ENCODE results near the gene CEND1.

CEND1 gene

DNA sequence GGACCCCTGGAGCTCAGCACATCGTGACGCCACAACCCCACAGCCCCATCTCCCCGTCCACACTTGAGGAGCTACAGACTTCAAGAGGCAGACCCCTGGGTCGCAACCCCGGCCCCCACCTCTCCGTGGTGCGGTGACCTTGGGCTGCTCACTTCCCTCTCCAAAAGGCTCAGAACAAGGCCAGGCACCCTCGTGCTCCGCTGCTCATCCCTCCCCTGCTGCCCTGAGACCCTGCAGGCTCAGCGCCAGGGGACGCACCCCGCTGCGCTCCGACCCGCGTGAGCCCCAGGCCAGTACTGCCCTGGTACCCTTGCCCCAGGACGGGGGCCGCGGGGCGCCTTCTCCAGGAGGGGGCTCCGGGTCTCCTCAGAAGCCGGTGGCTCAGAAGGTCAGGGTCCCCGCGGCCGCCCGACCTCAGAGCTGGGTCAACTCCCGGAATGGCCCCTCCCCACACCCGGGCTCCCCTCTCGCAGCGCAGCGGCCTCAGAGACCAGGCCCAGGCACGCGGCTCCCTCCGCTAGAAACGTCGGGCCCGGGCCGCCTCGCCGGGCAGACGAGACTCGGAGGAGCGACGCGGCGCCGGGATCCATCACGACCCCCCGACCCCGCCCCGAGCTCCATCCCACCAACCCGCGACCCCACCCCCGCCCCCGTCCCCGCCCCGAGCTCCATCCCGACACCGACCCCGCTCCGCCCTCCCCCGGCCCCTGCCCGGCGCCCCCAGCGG lies 13.2 kb downstream of the CEND1 start:
- Histone ChIP-seq H3K9me3 (no peaks in the 10 kb centered on the region), H3K4me1 (ENCODE audit: control insufficient read depth in 1 of 2, insufficient read depth in 1 of 2, low read depth in 1 of 2, low read length in 1 of 2) (peaks cover 20 to 21% of the 10 kb centered on the region in 2 experiments), H3K36me3 (peaks cover 4% of the 10 kb centered on the region), H3K4me3 (ENCODE audit: low read depth in 1 of 2, low read length in 1 of 2) (peak overlapping the region; percentile 68 to 95), H3K27ac (peak overlapping the region; percentile 75), H3K27me3 (no peaks in the 10 kb centered on the region)
- TF ChIP-seq, protein P1, sequence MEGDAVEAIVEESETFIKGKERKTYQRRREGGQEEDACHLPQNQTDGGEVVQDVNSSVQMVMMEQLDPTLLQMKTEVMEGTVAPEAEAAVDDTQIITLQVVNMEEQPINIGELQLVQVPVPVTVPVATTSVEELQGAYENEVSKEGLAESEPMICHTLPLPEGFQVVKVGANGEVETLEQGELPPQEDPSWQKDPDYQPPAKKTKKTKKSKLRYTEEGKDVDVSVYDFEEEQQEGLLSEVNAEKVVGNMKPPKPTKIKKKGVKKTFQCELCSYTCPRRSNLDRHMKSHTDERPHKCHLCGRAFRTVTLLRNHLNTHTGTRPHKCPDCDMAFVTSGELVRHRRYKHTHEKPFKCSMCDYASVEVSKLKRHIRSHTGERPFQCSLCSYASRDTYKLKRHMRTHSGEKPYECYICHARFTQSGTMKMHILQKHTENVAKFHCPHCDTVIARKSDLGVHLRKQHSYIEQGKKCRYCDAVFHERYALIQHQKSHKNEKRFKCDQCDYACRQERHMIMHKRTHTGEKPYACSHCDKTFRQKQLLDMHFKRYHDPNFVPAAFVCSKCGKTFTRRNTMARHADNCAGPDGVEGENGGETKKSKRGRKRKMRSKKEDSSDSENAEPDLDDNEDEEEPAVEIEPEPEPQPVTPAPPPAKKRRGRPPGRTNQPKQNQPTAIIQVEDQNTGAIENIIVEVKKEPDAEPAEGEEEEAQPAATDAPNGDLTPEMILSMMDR (IDR thresholded peaks at IDR 0.05): no peak

GRCh38 chr11:776263-776560 lies 13.7 kb downstream of the CEND1 start:
- Histone ChIP-seq H3K4me1 (ENCODE audit: control insufficient read depth in 1 of 2, insufficient read depth in 1 of 2, low read depth in 1 of 2, low read length in 1 of 2) (peaks cover 20 to 21% of the 10 kb centered on the region in 2 experiments), H3K27me3 (no peaks in the 10 kb centered on the region), H3K4me3 (ENCODE audit: low read depth in 1 of 2, low read length in 1 of 2) (peak overlapping the region; percentile 68 to 95), H3K36me3 (peaks cover 8% of the 10 kb centered on the region), H3K27ac (no peak overlapping the region), H3K9me3 (no peaks in the 10 kb centered on the region)
- TF ChIP-seq, protein P1 (IDR thresholded peaks at IDR 0.05): no peak

GRCh38 chr11:774873-775592 lies 14.9 kb downstream of the CEND1 start:
- peaks cover 20 to 21% of the 10 kb centered on the region in 2 experiments for H3K4me1 ChIP-seq (ENCODE audit: control insufficient read depth in 1 of 2, insufficient read depth in 1 of 2, low read depth in 1 of 2, low read length in 1 of 2)
- TF ChIP-seq, protein P1 (IDR thresholded peaks at IDR 0.05): no peak
- no peaks in the 10 kb centered on the region for H3K9me3 ChIP-seq
- no peak overlapping the region for H3K4me3 ChIP-seq (ENCODE audit: low read depth in 1 of 2, low read length in 1 of 2)
- no peaks in the 10 kb centered on the region for H3K27me3 ChIP-seq
- no peak overlapping the region for H3K27ac ChIP-seq
- peaks cover 14% of the 10 kb centered on the region for H3K36me3 ChIP-seq

- Histone ChIP-seq H3K27me3 (no peaks in the 10 kb centered on the region), H3K9me3 (no peaks in the 10 kb centered on the region), H3K36me3 (peaks cover 14% of the 10 kb centered on the region), H3K4me1 (ENCODE audit: control insufficient read depth in 1 of 2, insufficient read depth in 1 of 2, low read depth in 1 of 2, low read length in 1 of 2) (peaks cover 20 to 22% of the 10 kb centered on the region in 2 experiments), H3K4me3 (ENCODE audit: low read depth in 1 of 2, low read length in 1 of 2) (no peak overlapping the region), H3K27ac (no peak overlapping the region)
- TF ChIP-seq, protein P1 (IDR thresholded peaks at IDR 0.05): no peak
These were observed 16.1 kb downstream of the CEND1 start for GRCh38 chr11:773830-774229.

GRCh38 chr11:773425-773824 lies 16.5 kb downstream of the CEND1 start:
- Histone ChIP-seq H3K27me3 (no peaks in the 10 kb centered on the region), H3K4me3 (ENCODE audit: low read depth in 1 of 2, low read length in 1 of 2) (no peak overlapping the region), H3K27ac (no peak overlapping the region), H3K9me3 (no peaks in the 10 kb centered on the region), H3K36me3 (peaks cover 14% of the 10 kb centered on the region), H3K4me1 (ENCODE audit: control insufficient read depth in 1 of 2, insufficient read depth in 1 of 2, low read depth in 1 of 2, low read length in 1 of 2) (peaks cover 18% of the 10 kb centered on the region in 2 experiments)
- TF ChIP-seq, protein P1 (IDR thresholded peaks at IDR 0.05): no peak

Measured in neutrophil (primary cell).